Measurements from ENCODE around the gene HOXB9.

HOXB9 gene

DNA sequence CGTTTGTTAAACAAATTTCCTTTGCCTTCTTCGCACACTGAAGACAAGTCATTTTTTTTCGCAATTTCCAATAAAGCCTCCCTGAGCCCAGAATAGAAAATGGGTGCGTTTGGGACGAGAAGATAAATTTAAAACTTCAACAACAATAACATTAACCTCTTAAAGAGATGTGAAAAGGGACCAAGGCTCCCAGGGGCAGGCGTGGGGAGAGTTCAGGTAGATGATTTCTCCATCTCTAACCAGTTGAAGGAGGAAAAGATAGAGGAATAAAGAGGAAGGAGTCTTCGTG, 46.7 kb downstream of the HOXB9 start:
- peak overlapping the region; percentile 98 for H3K9ac ChIP-seq (ENCODE audit: low read length)
- H3K14ac ChIP-seq (ENCODE audit: low read length in 2 of 2): no peak overlapping the region
- no peak for DNase-seq
- H3K4me3 ChIP-seq (ENCODE audit: insufficient read depth in 1 of 2, low read depth in 1 of 2, low read length in 2 of 2): peak overlapping the region in 1 of 2 experiments; percentile 96
- no peak overlapping the region for H3K27ac ChIP-seq (ENCODE audit: low read length, poor library complexity, severe bottlenecking)
- no peak overlapping the region for H2BK15ac ChIP-seq (ENCODE audit: low read depth, poor library complexity, severe bottlenecking)
- peaks cover 6% of the 10 kb centered on the region in 2 experiments for H3K36me3 ChIP-seq (ENCODE audit: control insufficient read depth in 1 of 2, insufficient read depth in 2 of 2, low read depth in 1 of 2, low read length in 2 of 2)
- peak overlapping the region; percentile 74 for H2BK120ac ChIP-seq (ENCODE audit: low read depth, low read length)
- no peak overlapping the region for H3K23ac ChIP-seq (ENCODE audit: low read length in 2 of 2)
- H3K4me1 ChIP-seq (ENCODE audit: control insufficient read depth, insufficient read depth, low read depth, low read length): peaks cover 34% of the 10 kb centered on the region
- no peak overlapping the region for H3K4ac ChIP-seq (ENCODE audit: low read depth in 1 of 2, low read length in 2 of 2)
- no peak overlapping the region for H4K8ac ChIP-seq (ENCODE audit: low read length)
- no peak overlapping the region for H2AK5ac ChIP-seq (ENCODE audit: low read length, severe bottlenecking)
- peak overlapping the region in 1 of 2 experiments; percentile 43 for H2BK12ac ChIP-seq (ENCODE audit: low read length in 2 of 2)
- H3K27me3 ChIP-seq (ENCODE audit: control insufficient read depth in 1 of 2, insufficient read depth in 1 of 2, low read length in 2 of 2): no peaks in the 10 kb centered on the region
- H3K79me1 ChIP-seq (replicated peaks; ENCODE audit: low read length, poor library complexity, severe bottlenecking): peaks cover 4% of the 10 kb centered on the region
- H2BK5ac ChIP-seq (ENCODE audit: low read depth, low read length, poor library complexity, severe bottlenecking): no peak overlapping the region
- WGBS: 0% methylated on average over 1 of the region's 7 CpGs
- H3K18ac ChIP-seq (ENCODE audit: low read depth in 1 of 2, low read length in 2 of 2): peak overlapping the region in 1 of 2 experiments; percentile 91
- H3K4me2 ChIP-seq (ENCODE audit: low read length, poor library complexity, severe bottlenecking): peak overlapping the region; percentile 82
- H3K9me3 ChIP-seq (ENCODE audit: control insufficient read depth, low read length): no peaks in the 10 kb centered on the region
- H4K91ac ChIP-seq (ENCODE audit: low read length): no peak overlapping the region
- no peak overlapping the region for H2AFZ ChIP-seq (ENCODE audit: low read depth, low read length)

DNA sequence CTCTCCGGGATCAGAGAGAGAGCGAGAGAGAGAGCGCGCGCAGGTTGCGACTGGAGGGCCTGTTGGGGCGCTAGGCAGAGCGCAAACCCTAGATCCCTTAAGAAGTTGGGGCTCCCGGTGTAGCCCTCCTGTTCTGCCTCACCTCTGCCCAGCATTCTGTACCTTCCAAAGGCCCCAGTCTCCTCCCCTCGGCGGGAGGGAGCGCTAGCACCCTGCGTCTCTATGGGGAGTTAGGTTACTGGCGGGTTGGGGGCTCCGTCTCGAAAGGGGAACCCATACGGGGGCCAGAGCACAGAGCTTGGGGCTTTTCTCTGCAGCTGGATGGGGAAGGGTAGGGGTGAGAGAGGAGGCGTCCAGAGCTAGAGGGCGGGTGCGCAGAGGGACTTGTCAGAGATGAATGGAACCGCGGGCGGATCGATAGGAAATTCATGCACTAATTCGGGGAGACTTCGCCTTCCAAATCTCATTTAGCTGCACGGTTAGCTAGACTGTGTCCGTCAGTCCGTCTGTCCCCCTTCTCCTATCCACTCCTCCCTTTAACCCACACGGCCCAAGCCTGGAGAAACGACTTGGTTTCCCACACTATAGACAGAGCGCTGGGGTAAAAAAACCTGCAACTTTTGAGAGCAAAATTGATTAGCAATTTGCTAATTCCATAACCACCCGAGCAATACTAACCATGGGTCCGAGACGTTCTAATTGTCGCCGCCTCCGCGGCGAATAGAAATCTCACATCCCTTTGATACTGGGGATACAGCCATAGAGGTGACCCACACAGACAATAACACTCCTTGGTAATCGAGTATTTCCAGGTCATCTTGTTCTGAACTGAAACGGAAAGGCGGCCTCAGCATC, 47.3 kb downstream of the HOXB9 start:
- H3K18ac ChIP-seq (ENCODE audit: low read depth in 1 of 2, low read length in 2 of 2): peak overlapping the region; percentile 87 to 91
- peak overlapping the region; percentile 86 for H2BK15ac ChIP-seq (ENCODE audit: low read depth, poor library complexity, severe bottlenecking)
- peak overlapping the region; percentile 92 to 93 for H3K4ac ChIP-seq (ENCODE audit: low read depth in 1 of 2, low read length in 2 of 2)
- H3K23ac ChIP-seq (ENCODE audit: low read length in 2 of 2): peak overlapping the region in 1 of 2 experiments; percentile 79
- H3K4me3 ChIP-seq (ENCODE audit: insufficient read depth in 1 of 2, low read depth in 1 of 2, low read length in 2 of 2): peak overlapping the region; percentile 62 to 96
- peak overlapping the region; percentile 22 to 87 for H3K14ac ChIP-seq (ENCODE audit: low read length in 2 of 2)
- peak overlapping the region; percentile 97 for H2BK120ac ChIP-seq (ENCODE audit: low read depth, low read length)
- H2BK5ac ChIP-seq (ENCODE audit: low read depth, low read length, poor library complexity, severe bottlenecking): no peak overlapping the region
- H3K27ac ChIP-seq (ENCODE audit: low read length, poor library complexity, severe bottlenecking): peak overlapping the region; percentile 60
- H2AK5ac ChIP-seq (ENCODE audit: low read length, severe bottlenecking): peak overlapping the region; percentile 1
- DNase-seq: peak; percentile 76
- peaks cover 35% of the 10 kb centered on the region for H3K4me1 ChIP-seq (ENCODE audit: control insufficient read depth, insufficient read depth, low read depth, low read length)
- H2BK12ac ChIP-seq (ENCODE audit: low read length in 2 of 2): peak overlapping the region; percentile 55 to 80
- H3K4me2 ChIP-seq (ENCODE audit: low read length, poor library complexity, severe bottlenecking): peak overlapping the region; percentile 82
- peaks cover 6% of the 10 kb centered on the region in 2 experiments for H3K36me3 ChIP-seq (ENCODE audit: control insufficient read depth in 1 of 2, insufficient read depth in 2 of 2, low read depth in 1 of 2, low read length in 2 of 2)
- H3K27me3 ChIP-seq (ENCODE audit: control insufficient read depth in 1 of 2, insufficient read depth in 1 of 2, low read length in 2 of 2): no peaks in the 10 kb centered on the region
- peak overlapping the region; percentile 98 for H3K9ac ChIP-seq (ENCODE audit: low read length)
- 2% methylated on average over 35 of the region's 43 CpGs for WGBS
- H4K91ac ChIP-seq (ENCODE audit: low read length): peak overlapping the region; percentile 95
- peaks cover 7% of the 10 kb centered on the region for H3K79me1 ChIP-seq (replicated peaks; ENCODE audit: low read length, poor library complexity, severe bottlenecking)
- no peaks in the 10 kb centered on the region for H3K9me3 ChIP-seq (ENCODE audit: control insufficient read depth, low read length)
- no peak overlapping the region for H2AFZ ChIP-seq (ENCODE audit: low read depth, low read length)
- peak overlapping the region; percentile 94 for H4K8ac ChIP-seq (ENCODE audit: low read length)

DNA sequence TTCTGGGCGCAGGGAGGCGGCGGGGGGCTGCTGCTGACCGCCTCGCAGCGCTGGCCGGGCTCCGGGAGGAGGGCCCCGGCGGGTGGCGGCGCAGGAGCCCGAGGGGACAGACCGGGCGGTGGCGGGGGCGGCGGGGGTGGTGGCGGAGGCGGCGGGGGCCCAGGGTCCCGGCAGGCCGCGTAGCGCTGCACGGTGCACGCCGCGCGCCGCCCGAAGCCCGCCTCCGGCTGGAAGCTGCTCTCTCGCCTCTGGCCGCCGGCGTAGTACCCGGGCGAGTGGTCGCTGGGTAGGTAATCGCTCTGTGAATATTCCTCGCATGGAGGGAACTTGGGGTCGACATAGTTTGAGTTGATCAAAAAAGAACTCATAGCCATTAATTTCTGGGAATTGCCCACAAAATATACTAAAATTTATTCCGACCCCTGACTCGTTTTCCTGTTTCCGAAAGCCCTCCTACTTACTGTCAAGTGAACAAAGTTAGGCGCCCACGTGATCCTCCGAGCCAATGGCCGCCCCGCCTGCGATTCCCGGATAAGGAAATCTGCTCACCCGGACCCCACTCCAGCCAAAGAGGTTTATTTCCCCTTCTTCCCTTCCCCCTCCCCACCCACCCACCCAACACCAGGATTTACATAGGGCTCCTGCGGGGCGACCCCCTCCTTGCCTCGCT, 48.1 kb downstream of the HOXB9 start, which contains the start of gene HOXB4:
Gene HOXB4, minus strand, starts transcription at position 405 of the 670 bp plus-strand sequence. Its CDS starts 31 bp downstream, at position 374.
- H3K23ac ChIP-seq (ENCODE audit: low read length in 2 of 2): peak within 1 kb of the TSS in 1 of 2 experiments; percentile 91
- H2BK5ac ChIP-seq (ENCODE audit: low read depth, low read length, poor library complexity, severe bottlenecking): no peak within 1 kb of the TSS
- H4K91ac ChIP-seq (ENCODE audit: low read length): peak within 1 kb of the TSS; percentile 95
- peak within 1 kb of the TSS; percentile 91 to 95 for H3K18ac ChIP-seq (ENCODE audit: low read depth in 1 of 2, low read length in 2 of 2)
- peak within 1 kb of the TSS; percentile 1 for H2AK5ac ChIP-seq (ENCODE audit: low read length, severe bottlenecking)
- H4K8ac ChIP-seq (ENCODE audit: low read length): peak within 1 kb of the TSS; percentile 94
- no peaks in the 10 kb centered on the region for H3K9me3 ChIP-seq (ENCODE audit: control insufficient read depth, low read length)
- H2AFZ ChIP-seq (ENCODE audit: low read depth, low read length): no peak within 1 kb of the TSS
- H3K27ac ChIP-seq (ENCODE audit: low read length, poor library complexity, severe bottlenecking): peak within 1 kb of the TSS; percentile 60
- peak within 1 kb of the TSS; percentile 80 to 89 for H2BK12ac ChIP-seq (ENCODE audit: low read length in 2 of 2)
- peaks cover 37% of the 10 kb centered on the region for H3K4me1 ChIP-seq (ENCODE audit: control insufficient read depth, insufficient read depth, low read depth, low read length)
- under 1% methylated on average over 19 of the region's 58 CpGs for WGBS
- peak within 1 kb of the TSS; percentile 86 for H2BK15ac ChIP-seq (ENCODE audit: low read depth, poor library complexity, severe bottlenecking)
- peak within 1 kb of the TSS; percentile 92 to 98 for H3K4ac ChIP-seq (ENCODE audit: low read depth in 1 of 2, low read length in 2 of 2)
- peak within 1 kb of the TSS; percentile 97 for H2BK120ac ChIP-seq (ENCODE audit: low read depth, low read length)
- H3K27me3 ChIP-seq (ENCODE audit: control insufficient read depth in 1 of 2, insufficient read depth in 1 of 2, low read length in 2 of 2): no peaks in the 10 kb centered on the region
- H3K4me2 ChIP-seq (ENCODE audit: low read length, poor library complexity, severe bottlenecking): peak within 1 kb of the TSS; percentile 82
- peak within 1 kb of the TSS; percentile 69 to 96 for H3K4me3 ChIP-seq (ENCODE audit: insufficient read depth in 1 of 2, low read depth in 1 of 2, low read length in 2 of 2)
- peaks cover 7% of the 10 kb centered on the region for H3K79me1 ChIP-seq (replicated peaks; ENCODE audit: low read length, poor library complexity, severe bottlenecking)
- peak within 1 kb of the TSS; percentile 98 for H3K9ac ChIP-seq (ENCODE audit: low read length)
- peak; percentile 88 for DNase-seq
- peaks cover 6 to 10% of the 10 kb centered on the region in 2 experiments for H3K36me3 ChIP-seq (ENCODE audit: control insufficient read depth in 1 of 2, insufficient read depth in 2 of 2, low read depth in 1 of 2, low read length in 2 of 2)
- H3K14ac ChIP-seq (ENCODE audit: low read length in 2 of 2): peak within 1 kb of the TSS; percentile 87 to 97

All from mesenchymal stem cell (in vitro differentiated cells and primary cell).